ENCODE results near the gene MLLT11. TPM values are rescaled to one million over a fixed set of nuclear protein-coding genes. Genes with fewer than 3 reads are reported as not detected.

MLLT11 gene
- total and polyA plus RNA-seq, 4 donors = 0.17 to 0.64 (median 0.27) TPM

- H3K36me3 ChIP-seq (ENCODE audit: control insufficient read depth in 4 of 4, insufficient read depth in 3 of 4, low read depth in 1 of 4, low read length in 3 of 4) = no peaks in the 10 kb centered on the region
- WGBS = 95% methylated on average over 4 of the region's 4 CpGs
- H3K27me3 ChIP-seq (ENCODE audit: control insufficient read depth in 4 of 4, insufficient read depth in 4 of 4, low read length in 3 of 4) = no peaks in the 10 kb centered on the region
- H3K27ac ChIP-seq (ENCODE audit: low read depth in 1 of 2, low read length in 2 of 2) = no peak overlapping the region
- TF ChIP-seq JUND (IDR thresholded peaks at IDR 0.05) (no peak), TAF1 (conservative IDR thresholded peaks at IDR 0.05) (no peak), HNF4G (IDR thresholded peaks at IDR 0.05) (no peak), ZBTB33 (IDR thresholded peaks at IDR 0.05) (no peak), NR2F2 (IDR thresholded peaks at IDR 0.05) (no peak), EGR1 (IDR thresholded peaks at IDR 0.05; ENCODE audit: low read depth in 2 of 2) (no peak), RXRA (IDR thresholded peaks at IDR 0.05) (no peak), YY1 (IDR thresholded peaks at IDR 0.05) (no peak), REST (IDR thresholded peaks at IDR 0.05) (no peak), SP1 (IDR thresholded peaks at IDR 0.05) (no peak), FOXA1 (IDR thresholded peaks at IDR 0.05) (no peak), HNF4A (conservative IDR thresholded peaks at IDR 0.05) (no peak), CTCF (IDR thresholded peaks at IDR 0.05; ENCODE audit: low read depth, low read length, missing input control) (no peak), RAD21 (IDR thresholded peaks at IDR 0.05) (no peak), FOXA2 (IDR thresholded peaks at IDR 0.05) (no peak)
- TF ChIP-seq, protein P1, sequence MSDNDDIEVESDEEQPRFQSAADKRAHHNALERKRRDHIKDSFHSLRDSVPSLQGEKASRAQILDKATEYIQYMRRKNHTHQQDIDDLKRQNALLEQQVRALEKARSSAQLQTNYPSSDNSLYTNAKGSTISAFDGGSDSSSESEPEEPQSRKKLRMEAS (IDR thresholded peaks at IDR 0.05) = no peak
- TF ChIP-seq, protein P2, sequence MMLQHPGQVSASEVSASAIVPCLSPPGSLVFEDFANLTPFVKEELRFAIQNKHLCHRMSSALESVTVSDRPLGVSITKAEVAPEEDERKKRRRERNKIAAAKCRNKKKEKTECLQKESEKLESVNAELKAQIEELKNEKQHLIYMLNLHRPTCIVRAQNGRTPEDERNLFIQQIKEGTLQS (IDR thresholded peaks at IDR 0.05) = no peak
- DNase-seq (ENCODE audit: low spot score) = no peak
- H3K9me3 ChIP-seq (ENCODE audit: control insufficient read depth in 4 of 4, low read length in 3 of 4) = no peaks in the 10 kb centered on the region
- no peak overlapping the region for H3K4me3 ChIP-seq (ENCODE audit: low read depth in 1 of 3, low read length in 3 of 3)
- no peak overlapping the region for H3K9ac ChIP-seq (ENCODE audit: low read depth in 1 of 2, low read length in 2 of 2)
- peaks cover 7 to 29% (median 21%) of the 10 kb centered on the region in 4 donors for H3K4me1 ChIP-seq (ENCODE audit: control insufficient read depth in 4 of 4, insufficient read depth in 4 of 4, low read length in 3 of 4)
Observed at GRCh38 chr1:151067185-151067584, 7.0 kb downstream of the MLLT11 start.

DNA sequence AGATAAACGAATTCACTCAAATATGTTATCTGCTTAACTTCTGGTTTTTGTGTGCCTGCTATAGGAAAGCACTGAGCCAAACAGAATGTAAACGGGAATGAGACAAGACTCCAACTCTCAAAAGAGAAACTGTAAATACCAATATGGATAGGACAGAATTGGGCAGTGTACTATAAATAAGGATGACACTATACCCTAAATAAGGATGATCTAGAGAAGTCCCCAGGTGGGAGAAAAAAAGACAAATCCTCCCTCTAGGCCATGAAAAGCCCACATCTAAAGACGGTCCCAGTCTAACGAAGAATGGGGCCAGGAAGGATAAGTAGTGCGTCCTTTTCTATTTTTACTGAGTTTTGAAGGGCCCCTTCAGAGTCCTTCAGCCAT lies 8.9 kb downstream of the MLLT11 start:
- Histone ChIP-seq H3K27me3 (ENCODE audit: control insufficient read depth in 4 of 4, insufficient read depth in 4 of 4, low read length in 3 of 4) (no peaks in the 10 kb centered on the region), H3K4me3 (ENCODE audit: low read depth in 1 of 3, low read length in 3 of 3) (no peak overlapping the region), H3K4me1 (ENCODE audit: control insufficient read depth in 4 of 4, insufficient read depth in 4 of 4, low read length in 3 of 4) (peaks cover 7 to 29% (median 21%) of the 10 kb centered on the region in 4 donors), H3K36me3 (ENCODE audit: control insufficient read depth in 4 of 4, insufficient read depth in 3 of 4, low read depth in 1 of 4, low read length in 3 of 4) (no peaks in the 10 kb centered on the region), H3K9me3 (ENCODE audit: control insufficient read depth in 4 of 4, low read length in 3 of 4) (no peaks in the 10 kb centered on the region), H3K9ac (ENCODE audit: low read depth in 1 of 2, low read length in 2 of 2) (no peak overlapping the region), H3K27ac (ENCODE audit: low read depth in 1 of 2, low read length in 2 of 2) (no peak overlapping the region)
- no peak for DNase-seq (ENCODE audit: low spot score)
- TF ChIP-seq, protein P2 (IDR thresholded peaks at IDR 0.05) = no peak
- TF ChIP-seq YY1 (IDR thresholded peaks at IDR 0.05) (no peak), GABPA (IDR thresholded peaks at IDR 0.05 in 1 of 2, conservative IDR thresholded peaks at IDR 0.05 in 1 of 2) (no peak), FOXA1 (IDR thresholded peaks at IDR 0.05) (no peak), HNF4A (conservative IDR thresholded peaks at IDR 0.05) (no peak), NR2F2 (IDR thresholded peaks at IDR 0.05) (no peak), RAD21 (IDR thresholded peaks at IDR 0.05) (no peak)
- WGBS = 91% methylated on average over 5 of the region's 5 CpGs
